ENCODE results near the gene STX2. TPM values are rescaled to one million over a fixed set of nuclear protein-coding genes. Genes with fewer than 3 reads are reported as not detected.
"Not testable (repeated sequence)": the region's sequence is repeated elsewhere in the genome, so short reads cannot be mapped to it uniquely, and the experiment has no call there.

The STX2 gene
- total and polyA plus RNA-seq, 2 experiments from 2014 or later, result 16.4 to 35.4 TPM

DNA sequence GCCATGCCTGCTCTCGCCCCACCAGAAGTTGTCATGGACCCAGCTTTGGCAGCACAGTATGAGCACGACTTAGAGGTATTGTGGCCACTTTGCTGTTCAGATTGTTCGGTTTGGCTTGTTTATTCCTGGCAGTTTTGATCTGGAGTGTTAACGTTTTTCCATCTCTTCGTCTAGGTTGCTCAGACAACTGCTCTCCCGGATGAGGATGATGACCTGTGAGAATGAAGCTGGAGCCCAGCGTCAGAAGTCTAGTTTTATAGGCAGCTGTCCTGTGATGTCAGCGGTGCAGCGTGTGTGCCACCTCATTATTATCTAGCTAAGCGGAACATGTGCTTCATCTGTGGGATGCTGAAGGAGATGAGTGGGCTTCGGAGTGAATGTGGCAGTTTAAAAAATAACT lies 36.7 kb upstream of the STX2 start:
- Mint-ChIP-seq H3K27ac (peak overlapping the region; percentile 9; the same call in 1 of the 2 replicates), H3K4me3 (peak overlapping the region; percentile 30), H3K27me3 (ENCODE audit: insufficient read depth, low read depth, poor library complexity) (peaks cover 25% of the 10 kb centered on the region), H3K36me3 (ENCODE audit: low read depth) (peaks cover 54% of the 10 kb centered on the region), H3K4me1 (peaks cover 56% of the 10 kb centered on the region)
- H3K9me2 ChIP-seq (ENCODE audit: insufficient read depth); H3K9me3 Mint-ChIP-seq; DNase-seq (ENCODE audit: low spot score); H2AFZ ChIP-seq; H3K4me3 ChIP-seq; ATAC-seq; H3K27me3 ChIP-seq (ENCODE audit: insufficient read depth); H3K4me2 ChIP-seq: not testable (repeated sequence)
- Histone ChIP-seq H3K79me2 (replicated peaks; ENCODE audit: insufficient read depth) (peaks cover 33% of the 10 kb centered on the region), H3K27ac (ENCODE audit: low read depth) (0 out of 2 replicates have a peak overlapping the region, but pooled peaks have one; percentile 85), H3F3A (replicated peaks; ENCODE audit: low read depth) (peaks cover 61% of the 10 kb centered on the region), H3K36me3 (ENCODE audit: insufficient read depth) (peaks cover 47% of the 10 kb centered on the region), H3K4me1 (ENCODE audit: insufficient read depth) (peaks cover 39% of the 10 kb centered on the region), H4K20me1 (replicated peaks; ENCODE audit: insufficient read depth) (peaks cover 44% of the 10 kb centered on the region)

DNA sequence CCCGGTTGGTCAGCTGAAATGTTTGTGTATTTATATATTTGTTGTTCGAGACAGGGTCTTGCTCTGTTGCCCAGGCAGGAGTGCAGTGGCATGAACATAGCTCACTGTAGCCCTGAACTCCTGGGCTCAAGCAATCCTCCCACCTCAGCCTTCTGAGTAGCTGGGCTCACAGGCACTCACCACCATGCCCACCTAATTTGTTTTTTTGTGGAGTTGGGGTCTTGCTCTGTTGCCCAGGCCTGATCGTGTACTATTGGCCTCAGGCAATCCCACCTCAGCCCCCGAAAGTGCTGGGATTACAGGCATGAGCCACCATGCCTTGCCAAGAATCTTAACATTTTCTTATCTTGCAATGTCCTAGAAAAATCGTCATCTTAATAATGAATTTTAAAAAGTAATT lies 36.1 kb upstream of the STX2 start:
- H3K4me3 ChIP-seq, result peak overlapping the region; percentile 85; the same call in 1 of the 2 replicates
- H4K20me1 ChIP-seq (replicated peaks; ENCODE audit: insufficient read depth), result peaks cover 44% of the 10 kb centered on the region
- DNase-seq (ENCODE audit: low spot score) (no peak), ATAC-seq (no peak)
- peaks cover 4% of the 10 kb centered on the region; the same call in 1 of the 3 replicates for H3K9me3 Mint-ChIP-seq
- peaks cover 44% of the 10 kb centered on the region for H3K4me1 ChIP-seq (ENCODE audit: insufficient read depth)
- peak overlapping the region; percentile 85 for H3K27ac ChIP-seq (ENCODE audit: low read depth)
- no peak overlapping the region for H2AFZ ChIP-seq
- peaks cover 54% of the 10 kb centered on the region for H3K36me3 Mint-ChIP-seq (ENCODE audit: low read depth)
- no peaks in the 10 kb centered on the region for H3K9me2 ChIP-seq (ENCODE audit: insufficient read depth)
- no peak for TF ChIP-seq CREB1 (CRISPR knock-in tag; IDR thresholded peaks at IDR 0.05; ENCODE audit: low read depth)
- no peak for TF ChIP-seq STAT1 (IDR thresholded peaks at IDR 0.05; ENCODE audit: unreplicated experiment)
- no peak for TF ChIP-seq NANOG (IDR thresholded peaks at IDR 0.05; ENCODE audit: borderline replicate concordance)
- TF ChIP-seq POLR2AphosphoS5 (IDR thresholded peaks at IDR 0.05; ENCODE audit: low read depth), result no peak
- TF ChIP-seq ZNF331 (CRISPR knock-in tag; IDR thresholded peaks at IDR 0.05; ENCODE audit: low read depth), result no peak
- no peak for TF ChIP-seq ZNF114 (CRISPR knock-in tag; IDR thresholded peaks at IDR 0.05)
- no peak for TF ChIP-seq EZH2phosphoT487 (IDR thresholded peaks at IDR 0.05; ENCODE audit: unreplicated experiment)
- TF ChIP-seq EZH2 (IDR thresholded peaks at IDR 0.05; ENCODE audit: low read depth, unreplicated experiment), result no peak
- TF ChIP-seq, protein P1, sequence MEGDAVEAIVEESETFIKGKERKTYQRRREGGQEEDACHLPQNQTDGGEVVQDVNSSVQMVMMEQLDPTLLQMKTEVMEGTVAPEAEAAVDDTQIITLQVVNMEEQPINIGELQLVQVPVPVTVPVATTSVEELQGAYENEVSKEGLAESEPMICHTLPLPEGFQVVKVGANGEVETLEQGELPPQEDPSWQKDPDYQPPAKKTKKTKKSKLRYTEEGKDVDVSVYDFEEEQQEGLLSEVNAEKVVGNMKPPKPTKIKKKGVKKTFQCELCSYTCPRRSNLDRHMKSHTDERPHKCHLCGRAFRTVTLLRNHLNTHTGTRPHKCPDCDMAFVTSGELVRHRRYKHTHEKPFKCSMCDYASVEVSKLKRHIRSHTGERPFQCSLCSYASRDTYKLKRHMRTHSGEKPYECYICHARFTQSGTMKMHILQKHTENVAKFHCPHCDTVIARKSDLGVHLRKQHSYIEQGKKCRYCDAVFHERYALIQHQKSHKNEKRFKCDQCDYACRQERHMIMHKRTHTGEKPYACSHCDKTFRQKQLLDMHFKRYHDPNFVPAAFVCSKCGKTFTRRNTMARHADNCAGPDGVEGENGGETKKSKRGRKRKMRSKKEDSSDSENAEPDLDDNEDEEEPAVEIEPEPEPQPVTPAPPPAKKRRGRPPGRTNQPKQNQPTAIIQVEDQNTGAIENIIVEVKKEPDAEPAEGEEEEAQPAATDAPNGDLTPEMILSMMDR (conservative IDR thresholded peaks at IDR 0.05; ENCODE audit: low read depth in 2 of 2), result no peak
- TF ChIP-seq, protein P2, sequence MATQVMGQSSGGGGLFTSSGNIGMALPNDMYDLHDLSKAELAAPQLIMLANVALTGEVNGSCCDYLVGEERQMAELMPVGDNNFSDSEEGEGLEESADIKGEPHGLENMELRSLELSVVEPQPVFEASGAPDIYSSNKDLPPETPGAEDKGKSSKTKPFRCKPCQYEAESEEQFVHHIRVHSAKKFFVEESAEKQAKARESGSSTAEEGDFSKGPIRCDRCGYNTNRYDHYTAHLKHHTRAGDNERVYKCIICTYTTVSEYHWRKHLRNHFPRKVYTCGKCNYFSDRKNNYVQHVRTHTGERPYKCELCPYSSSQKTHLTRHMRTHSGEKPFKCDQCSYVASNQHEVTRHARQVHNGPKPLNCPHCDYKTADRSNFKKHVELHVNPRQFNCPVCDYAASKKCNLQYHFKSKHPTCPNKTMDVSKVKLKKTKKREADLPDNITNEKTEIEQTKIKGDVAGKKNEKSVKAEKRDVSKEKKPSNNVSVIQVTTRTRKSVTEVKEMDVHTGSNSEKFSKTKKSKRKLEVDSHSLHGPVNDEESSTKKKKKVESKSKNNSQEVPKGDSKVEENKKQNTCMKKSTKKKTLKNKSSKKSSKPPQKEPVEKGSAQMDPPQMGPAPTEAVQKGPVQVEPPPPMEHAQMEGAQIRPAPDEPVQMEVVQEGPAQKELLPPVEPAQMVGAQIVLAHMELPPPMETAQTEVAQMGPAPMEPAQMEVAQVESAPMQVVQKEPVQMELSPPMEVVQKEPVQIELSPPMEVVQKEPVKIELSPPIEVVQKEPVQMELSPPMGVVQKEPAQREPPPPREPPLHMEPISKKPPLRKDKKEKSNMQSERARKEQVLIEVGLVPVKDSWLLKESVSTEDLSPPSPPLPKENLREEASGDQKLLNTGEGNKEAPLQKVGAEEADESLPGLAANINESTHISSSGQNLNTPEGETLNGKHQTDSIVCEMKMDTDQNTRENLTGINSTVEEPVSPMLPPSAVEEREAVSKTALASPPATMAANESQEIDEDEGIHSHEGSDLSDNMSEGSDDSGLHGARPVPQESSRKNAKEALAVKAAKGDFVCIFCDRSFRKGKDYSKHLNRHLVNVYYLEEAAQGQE (IDR thresholded peaks at IDR 0.05; ENCODE audit: unreplicated experiment), result no peak
- TF ChIP-seq, protein P3, sequence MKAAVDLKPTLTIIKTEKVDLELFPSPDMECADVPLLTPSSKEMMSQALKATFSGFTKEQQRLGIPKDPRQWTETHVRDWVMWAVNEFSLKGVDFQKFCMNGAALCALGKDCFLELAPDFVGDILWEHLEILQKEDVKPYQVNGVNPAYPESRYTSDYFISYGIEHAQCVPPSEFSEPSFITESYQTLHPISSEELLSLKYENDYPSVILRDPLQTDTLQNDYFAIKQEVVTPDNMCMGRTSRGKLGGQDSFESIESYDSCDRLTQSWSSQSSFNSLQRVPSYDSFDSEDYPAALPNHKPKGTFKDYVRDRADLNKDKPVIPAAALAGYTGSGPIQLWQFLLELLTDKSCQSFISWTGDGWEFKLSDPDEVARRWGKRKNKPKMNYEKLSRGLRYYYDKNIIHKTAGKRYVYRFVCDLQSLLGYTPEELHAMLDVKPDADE (IDR thresholded peaks at IDR 0.05), result no peak
- no peaks in the 10 kb centered on the region for H3K27me3 ChIP-seq (ENCODE audit: insufficient read depth)
- H3F3A ChIP-seq (replicated peaks; ENCODE audit: low read depth), result peaks cover 61% of the 10 kb centered on the region
- peaks cover 60% of the 10 kb centered on the region for H3K4me1 Mint-ChIP-seq
- H3K4me3 Mint-ChIP-seq, result peak overlapping the region; percentile 96; the same call in 2 of the 3 replicates
- no peak overlapping the region for H3K27ac Mint-ChIP-seq
- peaks cover 47% of the 10 kb centered on the region for H3K36me3 ChIP-seq (ENCODE audit: insufficient read depth)
- peaks cover 24% of the 10 kb centered on the region for H3K27me3 Mint-ChIP-seq (ENCODE audit: insufficient read depth, low read depth, poor library complexity)
- peak overlapping the region; percentile 85; the same call in 1 of the 2 replicates for H3K4me2 ChIP-seq
- peaks cover 33% of the 10 kb centered on the region for H3K79me2 ChIP-seq (replicated peaks; ENCODE audit: insufficient read depth)

Data from GM23338 (cell line).